ENCODE results near the gene PLP2.
A peak's percentile ranks its signal among the peaks of the same experiment; 100 is the strongest.

The PLP2 gene

GRCh38 chrX:49177873-49178480 lies 6.3 kb downstream of the PLP2 start:
- POLR2A ChIA-PET (ENCODE audit: low non-redundant PET) = interaction anchor here (1.5 kb wide), 1 partner anchor 13 kb away, joined by 6 read pairs; no protein-coding TSS in a partner anchor
- no peak for TF ChIP-seq CTCF (conservative IDR thresholded peaks at IDR 0.05; ENCODE audit: low read depth)
- H3K27ac ChIP-seq = peak overlapping the region; percentile 97
- no peak for DNase-seq (ENCODE audit: low spot score)
- CTCF ChIA-PET = no interaction called here

- ChIA-PET CTCF (no interaction called here), POLR2A (ENCODE audit: low non-redundant PET) (no interaction called here)
- TF ChIP-seq CTCF (conservative IDR thresholded peaks at IDR 0.05; ENCODE audit: low read depth) = no peak
- peak overlapping the region; percentile 97 for H3K27ac ChIP-seq
- no peak for DNase-seq (ENCODE audit: low spot score)
Observed at GRCh38 chrX:49178537-49178936, 6.8 kb downstream of the PLP2 start.

DNA sequence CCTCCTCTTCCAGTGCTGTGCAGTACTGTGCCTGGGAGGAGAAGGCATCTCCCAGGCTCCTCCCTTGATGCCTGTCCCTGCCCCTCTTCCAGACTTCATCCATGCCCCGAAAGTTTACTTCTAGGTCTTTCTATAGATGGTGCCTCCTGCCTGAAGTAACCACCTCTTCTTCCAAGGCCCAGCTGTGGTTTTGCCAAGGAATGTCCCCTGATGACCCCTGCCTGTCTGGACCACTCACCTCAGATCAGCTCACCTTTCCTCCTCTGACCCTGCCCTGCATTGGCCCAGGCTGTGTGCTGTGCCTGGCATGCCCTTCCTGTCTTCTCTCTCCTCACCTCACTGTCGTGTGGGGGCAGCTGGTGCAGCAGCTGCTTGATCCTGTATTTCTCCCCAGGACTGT lies 7.7 kb downstream of the PLP2 start:
- TF ChIP-seq CTCF (conservative IDR thresholded peaks at IDR 0.05; ENCODE audit: low read depth) = no peak
- CTCF ChIA-PET = no interaction called here
- POLR2A ChIA-PET (ENCODE audit: low non-redundant PET) = interaction anchor here (0.7 kb wide), 1 partner anchor 24 kb away, joined by 12 read pairs; no protein-coding TSS in a partner anchor

GRCh38 chrX:49183701-49184281 lies 12.1 kb downstream of the PLP2 start:
- POLR2A ChIA-PET (ENCODE audit: low non-redundant PET) = interaction anchor here (1.7 kb wide), 1 partner anchor 17 kb away, joined by 6 read pairs; no protein-coding TSS in a partner anchor
- CTCF ChIA-PET = interaction anchor here (0.6 kb wide), 1 partner anchor 121 kb away, joined by 5 read pairs; no protein-coding TSS in a partner anchor
- peak overlapping the region; percentile 93 for H3K27ac ChIP-seq
- TF ChIP-seq CTCF (conservative IDR thresholded peaks at IDR 0.05; ENCODE audit: low read depth) = no peak
- DNase-seq (ENCODE audit: low spot score) = no peak

More for the DNA sequence above, 7.7 kb downstream of the PLP2 start:
- H3K27ac ChIP-seq = peak overlapping the region; percentile 97
- DNase-seq (ENCODE audit: low spot score) = no peak

- ChIA-PET POLR2A (ENCODE audit: low non-redundant PET) (interaction anchor here (1.0 to 1.7 kb wide), 2 partner anchors 8 to 18 kb away, joined by 4 to 6 read pairs; no protein-coding TSS in a partner anchor), CTCF (interaction anchor here (0.6 kb wide), 1 partner anchor 122 kb away, joined by 5 read pairs; no protein-coding TSS in a partner anchor)
- TF ChIP-seq CTCF (conservative IDR thresholded peaks at IDR 0.05; ENCODE audit: low read depth) = no peak
- H3K27ac ChIP-seq = peak overlapping the region; percentile 93
- DNase-seq (ENCODE audit: low spot score) = peak; percentile 76
Observed at GRCh38 chrX:49184294-49185281, 12.9 kb downstream of the PLP2 start.

Data from RWPE1 (cell line).